GM19452 (cell line): ENCODE data around the gene PARP6.

Experiments used
- ATAC-seq: cut with Tn5 transposase; IDR thresholded peaks from one replicate; pipeline ENCODE4 v1.9.1; 2021; ENCODE audit not compliant: unreplicated experiment

Gene PARP6, protein sequence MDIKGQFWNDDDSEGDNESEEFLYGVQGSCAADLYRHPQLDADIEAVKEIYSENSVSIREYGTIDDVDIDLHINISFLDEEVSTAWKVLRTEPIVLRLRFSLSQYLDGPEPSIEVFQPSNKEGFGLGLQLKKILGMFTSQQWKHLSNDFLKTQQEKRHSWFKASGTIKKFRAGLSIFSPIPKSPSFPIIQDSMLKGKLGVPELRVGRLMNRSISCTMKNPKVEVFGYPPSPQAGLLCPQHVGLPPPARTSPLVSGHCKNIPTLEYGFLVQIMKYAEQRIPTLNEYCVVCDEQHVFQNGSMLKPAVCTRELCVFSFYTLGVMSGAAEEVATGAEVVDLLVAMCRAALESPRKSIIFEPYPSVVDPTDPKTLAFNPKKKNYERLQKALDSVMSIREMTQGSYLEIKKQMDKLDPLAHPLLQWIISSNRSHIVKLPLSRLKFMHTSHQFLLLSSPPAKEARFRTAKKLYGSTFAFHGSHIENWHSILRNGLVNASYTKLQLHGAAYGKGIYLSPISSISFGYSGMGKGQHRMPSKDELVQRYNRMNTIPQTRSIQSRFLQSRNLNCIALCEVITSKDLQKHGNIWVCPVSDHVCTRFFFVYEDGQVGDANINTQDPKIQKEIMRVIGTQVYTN

DNA sequence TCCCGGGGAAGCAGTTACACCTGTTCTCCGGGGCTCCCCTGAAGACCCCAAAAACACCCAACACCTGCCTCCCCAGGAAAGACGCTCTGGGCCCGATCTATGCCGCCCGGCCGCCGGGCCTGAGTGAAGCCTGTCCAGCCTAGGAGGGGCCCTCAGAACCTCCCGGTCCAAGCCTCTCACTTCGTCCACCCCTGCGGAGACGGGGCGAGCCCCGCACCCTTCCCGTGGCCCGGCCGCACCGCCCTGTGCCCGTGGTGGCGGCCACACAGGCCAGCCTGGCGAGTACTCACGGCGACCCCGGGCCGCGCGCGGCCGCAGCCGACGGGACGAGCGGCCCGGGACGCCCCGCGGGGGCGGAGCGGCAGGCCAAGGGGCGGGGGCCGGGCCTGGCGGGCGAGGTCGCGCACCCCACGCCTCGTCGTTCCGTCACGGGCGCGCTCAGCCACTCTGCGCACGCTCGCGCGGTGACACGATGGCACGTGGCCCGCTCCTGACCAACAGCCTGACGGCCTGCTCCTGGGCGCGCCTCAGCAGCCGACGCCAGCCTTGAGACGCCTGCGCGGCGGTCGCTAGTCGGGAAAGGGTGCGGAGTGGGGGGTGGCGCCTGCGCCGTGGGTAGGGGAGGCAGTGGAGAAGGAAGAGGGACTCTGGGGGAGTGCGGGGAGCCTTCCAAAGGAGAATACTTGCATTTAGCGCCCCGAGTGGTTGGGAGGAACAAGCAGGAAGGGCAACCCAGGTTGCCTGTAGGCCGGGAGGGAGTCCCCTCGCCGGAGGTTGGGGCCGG, at the start of gene PARP6:
Gene PARP6, minus strand, starts transcription at position 342 of the 784 bp plus-strand sequence. CDS start 5,077 bp downstream, outside the sequence.
- ATAC-seq, result peak; percentile 95

DNA sequence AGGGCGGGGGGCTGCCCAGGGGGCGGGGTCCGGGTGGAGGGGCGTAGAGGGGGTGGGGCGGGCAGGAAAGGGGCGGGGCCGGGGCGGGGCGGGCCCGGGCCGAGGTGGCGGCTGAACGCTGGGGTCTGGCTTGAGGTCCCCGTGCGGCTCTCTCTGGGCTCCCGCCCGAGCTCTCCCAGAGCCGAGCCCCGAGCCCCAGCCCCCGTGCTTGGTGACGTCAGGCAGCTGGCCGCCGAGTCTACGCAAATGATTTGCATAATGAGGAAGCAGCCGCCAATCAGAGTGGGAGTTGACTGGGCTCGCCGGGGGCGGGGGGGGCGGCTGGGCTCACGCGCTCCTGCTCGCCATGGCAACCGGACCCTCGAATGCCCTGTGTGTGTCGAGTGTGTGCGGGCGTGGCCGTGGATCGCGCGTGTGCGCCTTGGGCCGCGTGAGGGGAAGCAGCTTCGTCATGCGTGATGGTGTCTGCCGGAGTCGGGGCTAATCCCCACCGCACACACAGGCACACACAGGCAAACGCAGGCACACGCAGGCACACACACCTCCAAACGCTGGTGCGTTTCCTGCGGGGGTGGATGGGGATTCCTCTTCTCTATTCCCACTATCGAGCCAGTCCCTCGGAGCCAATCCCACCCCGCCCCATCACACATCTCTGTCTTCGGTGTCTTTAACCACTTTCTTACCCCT, 47.8 kb upstream of the PARP6 start, which contains the start of gene CELF6:
Gene CELF6, minus strand, starts transcription at position 173 of the 687 bp plus-strand sequence. CDS start 283 bp downstream, outside the sequence.
- ATAC-seq, result peak; percentile 71

DNA sequence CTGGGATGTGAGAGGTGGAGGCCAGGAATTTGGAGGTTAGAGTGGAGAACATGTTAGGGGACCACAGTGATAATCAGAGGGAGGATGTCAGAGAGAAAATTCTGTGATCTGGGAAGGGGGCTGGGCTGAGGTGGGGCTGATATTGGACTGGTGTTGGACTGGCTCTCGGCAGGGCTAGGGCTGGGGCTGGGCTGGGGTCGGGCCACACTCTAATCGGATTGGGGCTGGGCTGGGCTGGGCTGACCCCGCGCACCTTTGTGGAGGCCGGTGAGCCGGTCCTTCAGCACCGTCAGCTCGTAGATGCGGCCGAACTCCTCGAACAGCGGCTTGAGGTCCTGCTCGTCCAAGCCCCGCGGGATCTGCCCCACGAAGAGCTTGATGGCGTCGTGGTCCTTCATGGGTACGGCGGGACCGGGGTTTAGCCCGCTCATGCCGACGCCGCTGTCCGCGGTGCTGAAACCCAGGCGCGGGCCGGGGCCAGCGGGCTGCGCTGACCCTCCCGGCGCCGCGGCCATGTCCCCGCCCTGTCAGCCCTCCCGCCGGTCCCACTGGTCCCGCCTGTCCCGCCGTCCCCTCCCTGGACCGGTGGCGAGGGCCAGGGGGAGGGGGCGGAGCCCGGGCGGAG, 47.1 kb upstream of the PARP6 start:
- ATAC-seq, result peak; percentile 36

DNA sequence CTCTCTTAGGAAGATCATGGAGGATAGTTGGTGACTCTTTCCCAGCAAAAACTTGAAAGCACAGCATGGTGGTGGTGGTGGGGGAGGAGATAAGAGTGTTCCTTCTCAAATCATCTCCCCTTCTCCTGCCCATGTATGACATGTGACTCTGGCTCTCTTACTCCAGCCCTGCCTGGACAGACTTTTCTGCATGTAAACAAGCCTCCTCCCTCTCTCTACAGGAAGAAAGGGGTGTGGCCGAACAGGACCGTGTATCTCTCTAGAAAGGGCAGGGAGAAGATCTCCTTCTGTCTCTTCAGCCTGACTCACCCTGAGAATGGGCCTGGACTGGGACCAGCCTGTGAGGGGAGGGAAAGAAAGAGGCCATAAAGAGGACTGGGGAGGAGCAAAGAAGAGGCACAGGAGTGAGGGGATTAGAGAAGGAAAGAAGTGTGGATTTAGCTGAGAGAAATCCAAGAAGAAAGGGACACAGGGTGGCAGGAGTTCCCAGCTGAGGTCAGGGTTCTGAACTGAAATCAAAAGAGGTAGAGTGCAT, 46.1 kb upstream of the PARP6 start:
- ATAC-seq, result no peak

DNA sequence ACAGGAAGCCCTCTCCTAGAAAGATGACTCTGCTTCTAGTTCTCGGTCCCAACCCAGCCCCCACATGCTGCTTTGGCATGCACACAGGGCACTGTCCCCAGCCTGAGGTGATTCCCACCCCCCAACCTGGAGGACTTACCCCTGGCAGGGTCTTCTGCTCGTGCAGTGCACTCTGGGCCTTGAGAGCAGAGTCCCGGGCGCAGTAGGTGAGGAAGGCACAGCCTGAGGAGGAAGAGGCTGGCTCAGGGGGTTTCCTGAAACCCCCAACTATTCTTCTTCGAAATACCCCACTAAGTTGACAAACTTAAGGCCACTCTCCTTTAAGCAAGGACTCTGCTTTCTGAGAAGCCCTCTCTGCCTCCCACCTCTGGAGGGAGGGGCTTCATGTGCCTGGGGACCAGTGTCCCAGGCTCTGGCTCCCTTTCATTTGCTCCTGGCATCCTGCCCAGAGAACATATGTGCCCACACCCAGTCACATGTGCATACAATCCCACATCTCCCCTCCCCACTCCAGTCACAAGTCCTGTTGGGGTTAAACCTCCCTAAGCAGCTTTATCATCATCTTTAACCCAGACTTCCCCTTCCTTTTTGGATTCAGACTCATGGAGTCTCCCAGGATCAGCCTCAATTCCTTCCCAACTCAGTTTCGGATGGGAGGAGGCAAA, 43.5 kb upstream of the PARP6 start:
- no peak for ATAC-seq

DNA sequence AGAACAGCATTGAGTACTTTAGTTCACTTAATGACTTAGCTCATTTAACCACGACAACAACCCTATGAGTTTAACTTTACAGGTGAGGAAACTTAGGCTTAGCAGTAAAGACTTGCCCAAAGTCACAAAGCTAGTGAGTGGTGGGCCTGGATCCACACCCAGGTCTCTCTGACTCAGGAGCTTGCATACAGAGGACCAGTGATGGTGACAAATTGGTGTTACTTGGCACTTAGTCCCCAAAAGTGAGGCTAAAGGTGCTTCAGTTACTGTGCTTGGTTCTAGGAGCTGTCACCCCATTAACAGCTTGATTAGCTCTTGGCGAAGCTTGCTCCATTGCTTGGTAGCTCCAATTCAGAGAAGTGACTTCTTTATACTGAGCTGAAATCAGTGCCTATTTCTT, 41.5 kb upstream of the PARP6 start:
- no peak for ATAC-seq

DNA sequence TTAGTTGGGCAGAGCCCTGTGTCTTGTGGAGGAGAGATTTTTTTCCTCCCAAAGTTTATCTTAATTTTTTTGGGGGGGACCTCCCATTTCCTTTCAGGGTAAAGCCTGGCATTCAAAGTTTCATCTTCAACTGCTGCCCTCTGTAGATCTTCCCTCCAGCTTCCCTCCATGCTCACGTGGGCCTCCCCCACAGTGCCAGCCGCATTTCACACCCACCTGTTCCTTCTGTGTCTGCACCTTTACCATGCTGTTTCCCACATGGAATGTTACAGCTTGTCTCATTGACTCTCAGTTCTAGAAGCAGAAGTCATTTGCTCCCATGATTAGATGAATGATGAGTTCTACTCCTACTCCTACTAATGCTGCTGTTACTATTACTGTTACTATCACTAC, 41.1 kb upstream of the PARP6 start:
- ATAC-seq, result no peak

DNA sequence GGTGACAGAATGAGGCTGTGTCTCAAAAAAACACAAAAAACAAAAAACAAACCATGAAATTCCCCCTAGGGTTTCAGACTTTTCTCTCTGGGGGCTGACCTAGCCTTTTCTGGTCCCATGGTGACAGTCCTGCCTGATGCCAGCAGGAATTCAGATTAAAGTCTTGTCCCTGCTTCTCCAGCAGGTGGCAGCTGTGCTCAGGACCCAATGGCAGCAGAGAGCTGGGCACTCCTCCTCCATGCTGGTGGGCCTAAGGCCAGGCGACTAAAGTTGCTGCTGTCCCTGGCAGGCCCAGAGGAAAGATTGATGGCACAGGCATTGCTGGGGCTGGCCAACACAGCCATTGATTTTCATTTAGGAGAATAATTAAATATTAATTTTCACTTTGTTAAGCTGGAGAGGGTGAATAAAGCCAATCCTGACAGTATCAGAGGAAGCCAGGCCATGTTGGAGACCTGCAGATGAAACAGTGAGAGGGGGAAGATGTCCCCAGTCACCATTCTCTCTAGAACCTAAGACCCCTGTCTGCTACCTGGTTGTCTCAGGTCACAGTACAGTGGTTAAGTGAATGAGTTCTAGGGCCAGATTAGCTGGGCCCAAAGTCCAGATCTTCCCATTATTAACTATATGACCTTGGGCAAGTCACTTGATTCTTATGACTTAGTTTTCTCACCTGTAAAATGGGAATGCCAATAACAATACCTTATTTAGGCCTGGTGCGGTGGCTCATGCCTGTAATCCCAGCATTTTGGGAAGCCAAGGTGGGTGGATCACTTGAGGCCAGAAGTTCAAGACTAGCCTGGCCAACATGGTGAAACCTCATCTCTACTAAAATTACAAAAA, 40.5 kb upstream of the PARP6 start:
- ATAC-seq, result peak; percentile 69

DNA sequence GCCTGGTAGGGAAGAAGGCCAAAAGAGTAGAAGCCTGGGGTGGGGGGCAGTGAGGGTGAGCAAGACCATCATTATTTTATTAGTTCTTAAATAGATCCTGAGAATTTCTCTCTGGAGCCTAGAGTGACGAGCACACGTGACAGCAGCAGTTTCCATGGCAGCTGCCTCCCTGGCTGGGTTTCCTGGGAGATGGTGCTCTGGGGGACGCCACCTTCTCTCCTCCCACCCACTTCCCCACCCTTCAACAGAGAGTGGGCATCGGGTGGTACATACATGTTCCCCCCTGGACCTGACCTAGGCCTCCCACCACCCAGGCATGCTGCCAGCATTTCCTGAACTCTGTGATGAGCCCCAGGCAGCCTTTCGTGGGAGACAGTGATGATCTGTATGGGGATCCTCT, 34.7 kb upstream of the PARP6 start:
- ATAC-seq, result no peak

DNA sequence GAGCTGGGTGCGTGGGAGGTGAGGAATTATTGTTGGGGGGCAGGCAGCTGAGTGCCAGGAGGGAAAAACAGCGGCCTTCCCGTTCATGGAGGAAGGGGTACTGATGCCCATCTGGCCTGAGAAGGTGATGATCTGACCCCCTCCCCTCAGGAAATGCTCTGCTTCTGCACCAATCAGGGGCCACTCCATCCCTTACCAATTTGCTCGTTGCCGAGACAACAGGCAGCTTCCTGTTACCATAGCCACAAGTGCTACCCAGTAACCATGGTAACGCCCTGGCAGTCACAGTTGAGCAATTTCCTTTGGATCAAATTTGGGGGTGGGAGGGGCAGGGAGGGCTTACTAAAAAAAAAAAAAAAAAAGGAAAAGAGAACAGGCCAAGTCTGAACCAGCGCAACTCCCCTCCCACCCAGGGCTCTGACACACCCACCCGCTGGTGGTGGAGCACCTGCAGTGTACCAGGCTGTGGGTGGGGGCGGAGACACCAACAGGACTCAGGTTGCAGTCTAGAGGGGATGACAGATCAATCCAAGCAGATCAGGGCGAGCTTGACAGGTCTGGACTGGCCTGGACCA, 33.9 kb upstream of the PARP6 start:
- no peak for ATAC-seq

DNA sequence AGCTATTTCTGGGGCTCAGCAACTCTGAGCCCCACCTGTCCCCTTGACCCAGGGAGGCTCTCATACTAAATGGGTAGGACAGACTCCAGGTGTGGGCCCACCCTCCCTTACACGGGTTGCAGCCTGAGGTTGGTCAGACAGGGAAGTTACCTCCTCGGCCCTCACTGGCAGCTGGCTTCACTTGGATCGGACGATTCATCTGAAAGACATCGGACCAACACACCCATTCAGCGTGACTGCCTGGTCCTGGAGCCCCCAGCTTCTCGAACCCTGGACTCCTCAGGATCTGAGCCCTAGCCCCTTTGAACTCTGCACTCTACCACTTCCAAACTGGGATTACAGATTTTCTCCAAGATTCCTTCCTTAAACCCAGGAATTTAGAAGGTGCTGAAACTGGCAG, 32.2 kb upstream of the PARP6 start:
- ATAC-seq, result no peak

DNA sequence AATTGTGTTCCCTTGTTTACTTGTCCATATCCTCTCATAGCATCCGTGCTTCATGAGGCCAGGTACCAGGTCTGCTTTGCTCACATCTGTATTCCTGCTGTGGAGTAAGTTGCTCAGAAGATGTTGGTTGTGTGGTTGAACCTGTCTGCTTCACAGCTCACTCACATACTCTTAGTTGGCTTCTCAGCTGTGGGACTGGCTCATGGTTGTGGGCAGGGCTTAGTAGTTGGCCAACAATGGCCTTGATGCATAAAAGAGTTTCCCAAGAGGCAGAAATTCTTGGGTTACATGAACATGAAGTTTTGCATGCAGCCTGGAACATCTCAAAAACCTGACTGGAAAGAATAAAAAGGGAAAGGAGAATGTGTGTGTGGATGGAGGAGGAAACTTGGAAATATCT, 30.6 kb upstream of the PARP6 start:
- no peak for ATAC-seq

DNA sequence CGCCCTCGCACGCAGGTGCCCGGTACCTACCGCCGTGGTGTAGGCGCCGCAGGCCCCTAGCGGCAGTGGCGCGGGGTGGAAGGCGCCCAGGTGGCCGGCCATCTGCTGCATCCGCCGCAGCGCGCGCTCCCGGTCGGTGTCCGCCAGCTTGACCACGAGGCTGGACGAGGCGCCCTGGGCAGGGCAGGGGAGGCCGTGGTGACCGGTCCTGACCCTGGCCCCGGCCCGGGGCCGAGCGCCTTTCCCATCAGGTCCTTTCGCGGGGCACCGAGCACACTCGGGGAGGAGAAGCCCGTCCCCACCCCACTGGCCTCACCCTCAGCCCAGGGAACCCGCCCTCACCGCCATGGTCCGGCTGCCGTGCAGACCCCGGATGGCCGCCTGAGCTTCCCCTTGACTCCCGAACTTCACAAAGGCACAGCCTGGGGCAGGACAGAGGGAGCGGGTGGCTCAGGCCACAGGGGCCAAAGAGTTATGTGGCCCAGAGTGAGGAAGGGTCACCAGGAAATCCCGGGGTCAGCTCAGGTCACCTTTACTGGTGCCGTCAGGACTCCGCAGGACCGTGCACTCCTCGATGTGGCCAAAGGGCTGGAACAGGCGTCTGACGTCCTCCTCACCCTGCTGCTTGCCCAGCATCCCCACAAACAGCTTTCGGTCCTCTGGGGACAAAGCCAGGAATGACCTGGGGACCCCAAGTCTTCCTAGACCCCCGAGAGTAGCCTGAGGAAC, 17.4 kb upstream of the PARP6 start:
- ATAC-seq, result no peak

DNA sequence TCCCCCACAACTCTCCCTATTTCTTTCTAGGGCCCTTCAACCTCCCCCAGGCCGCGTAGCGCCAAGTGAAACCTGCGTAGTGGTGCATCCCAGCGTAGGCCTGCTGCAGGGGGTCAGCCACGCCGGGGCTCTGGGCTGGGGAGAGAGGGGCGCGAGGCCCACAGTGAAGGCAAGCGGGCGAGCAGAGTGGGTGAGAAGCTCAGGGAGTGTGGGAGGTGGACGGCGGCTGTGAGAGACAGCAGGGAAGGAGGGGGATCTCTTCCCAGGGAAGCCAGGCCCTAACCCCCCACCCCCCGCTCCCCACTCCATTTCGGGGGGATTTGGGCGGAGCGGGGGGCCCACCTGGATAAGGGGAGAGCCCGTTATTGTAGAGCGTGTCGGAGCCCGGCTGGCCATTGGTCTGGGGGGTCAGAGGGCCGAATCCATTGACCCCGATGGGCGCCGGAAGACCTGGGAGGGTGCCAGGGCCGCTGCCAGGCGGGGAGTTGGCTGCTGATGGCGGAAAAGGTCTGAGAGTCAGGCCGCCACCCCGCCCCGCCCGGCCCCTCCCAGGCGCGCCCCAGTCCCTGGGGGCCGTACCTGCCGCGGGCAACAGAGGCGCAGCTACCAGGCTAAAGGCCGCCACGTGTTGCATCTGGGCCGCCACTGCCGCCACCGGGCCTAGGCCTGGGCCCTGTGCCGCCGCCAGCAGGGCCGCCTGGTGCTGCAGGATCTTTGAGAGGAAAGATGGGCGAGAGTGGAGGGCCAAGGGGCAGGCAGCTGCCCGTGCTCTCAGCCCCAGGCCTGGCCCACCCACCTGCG, 16.6 kb upstream of the PARP6 start:
- no peak for ATAC-seq

DNA sequence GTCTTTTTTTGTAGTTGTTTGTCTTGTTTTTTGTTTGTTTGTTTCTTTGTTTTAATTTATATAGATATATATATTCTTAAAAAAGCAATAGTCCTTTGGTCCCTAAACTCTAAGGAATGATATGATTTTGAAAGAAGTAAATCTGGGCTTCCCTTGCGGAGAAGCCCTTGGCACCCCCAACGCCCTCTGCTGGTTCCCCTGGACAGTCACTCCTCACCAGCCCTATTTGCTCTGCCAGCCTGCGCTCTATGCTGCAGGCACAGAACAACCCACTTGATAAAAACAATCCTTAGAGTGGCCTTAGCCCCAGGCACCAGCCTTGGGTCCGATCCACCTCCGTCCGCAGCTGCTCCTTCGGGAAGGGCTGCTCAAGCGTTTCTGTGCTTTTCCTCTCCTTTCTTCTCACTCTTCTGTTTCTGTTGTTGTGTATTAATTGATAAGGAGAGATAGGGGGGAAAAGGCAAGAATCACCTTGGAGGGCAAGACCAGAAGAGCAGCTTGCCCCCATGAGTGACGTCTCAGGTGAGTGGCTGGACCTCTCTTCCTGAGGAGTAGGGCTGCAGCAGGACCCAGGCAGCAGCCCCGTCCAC, 13.7 kb upstream of the PARP6 start:
- ATAC-seq, result no peak

DNA sequence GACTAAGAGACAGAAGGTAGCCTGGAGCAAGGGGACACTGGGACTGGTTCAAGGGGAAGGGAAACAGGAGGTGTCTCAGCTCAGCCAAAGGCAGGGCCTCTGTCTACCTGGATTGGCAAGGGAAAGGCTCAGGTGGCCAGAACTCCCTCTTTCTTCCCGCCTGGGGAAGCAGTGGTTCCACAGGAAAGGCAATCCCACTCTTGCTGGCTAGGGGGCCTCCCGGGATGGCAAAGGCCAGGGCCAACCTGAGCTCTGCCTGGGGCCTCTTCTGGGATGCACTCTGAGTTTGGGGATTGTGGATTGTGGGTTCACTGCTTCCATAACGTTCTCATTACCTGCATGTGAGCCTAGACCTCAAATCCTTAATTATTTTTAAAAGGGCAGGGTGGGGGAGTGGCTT, 13.0 kb upstream of the PARP6 start:
- no peak for ATAC-seq

DNA sequence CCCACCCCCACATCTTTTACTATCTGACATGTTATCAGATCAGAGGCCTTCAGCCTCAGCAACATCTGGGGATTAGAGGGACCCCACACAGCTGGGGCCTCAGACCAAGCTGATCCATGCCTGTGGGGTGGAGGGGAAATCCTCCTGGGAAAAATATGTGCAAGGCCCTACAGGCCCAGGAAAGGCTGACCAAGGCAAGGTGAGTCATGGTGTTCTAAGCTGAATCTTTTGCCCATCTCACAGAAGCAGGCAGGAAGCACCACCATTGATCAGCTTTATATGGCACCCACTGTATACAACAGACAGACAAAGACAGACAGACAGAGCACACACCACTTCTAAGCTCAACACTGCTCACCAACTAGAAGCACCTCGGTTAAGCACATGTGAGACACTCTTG, 12.4 kb upstream of the PARP6 start:
- no peak for ATAC-seq
